Hepatocyte (in vitro differentiated cells): Measurements from ENCODE around the gene DNM3. TPM values are rescaled to one million over a fixed set of nuclear protein-coding genes. Genes with fewer than 3 reads are reported as not detected.

Experiments
- DNase-seq: peaks from one replicate; pipeline ENCODE4 v3.0.0-alpha.2; 2016; ENCODE audit warnings: low spot score
- H2AFZ ChIP-seq: fragments of 200-600 bp; sonication (generic); 2 replicates; pipeline ENCODE4 v1.6.0; 2016; ENCODE audit warnings: antibody characterized with exemption, mild to moderate bottlenecking
- H3K27ac ChIP-seq: fragments of 200-600 bp; sonication (generic); 2 replicates; pipeline ENCODE4 v1.5.1; 2016; ENCODE audit warnings: mild to moderate bottlenecking
- H3K27me3 ChIP-seq: fragments of 200-600 bp; sonication (generic); 2 replicates; pipeline ENCODE4 v1.6.1; 2016
- H3K36me3 ChIP-seq: fragments of 200-600 bp; sonication (generic); replicated peaks from 2 replicates; pipeline ENCODE4 v1.5.1; 2016; ENCODE audit warnings: low read depth; ENCODE audit not compliant: insufficient read depth
- H3K4me1 ChIP-seq: fragments of 200-600 bp; sonication (generic); 2 replicates; pipeline ENCODE4 v1.5.1; 2016; ENCODE audit warnings: mild to moderate bottlenecking, moderate library complexity; ENCODE audit not compliant: insufficient read depth
- H3K4me2 ChIP-seq: fragments of 200-600 bp; sonication (generic); 2 replicates; pipeline ENCODE4 v1.6.0; 2016
- H3K4me3 ChIP-seq: fragments of 200-600 bp; sonication (generic); 2 replicates; pipeline ENCODE4 v1.5.1; 2016; ENCODE audit warnings: mild to moderate bottlenecking
- H3K79me2 ChIP-seq: fragments of 200-600 bp; sonication (generic); 2 replicates; pipeline ENCODE4 v1.6.0; 2017; ENCODE audit warnings: mild to moderate bottlenecking
- H3K9me2 ChIP-seq: fragments of 200-600 bp; sonication (generic); replicated peaks from 2 replicates; pipeline ENCODE4 v1.6.0; 2017; ENCODE audit warnings: mild to moderate bottlenecking; ENCODE audit not compliant: insufficient read depth
- H3K9me3 ChIP-seq: fragments of 200-600 bp; sonication (generic); 2 replicates; pipeline ENCODE4 v1.5.1; 2016; ENCODE audit warnings: low read depth, mild to moderate bottlenecking
- H4K20me1 ChIP-seq: fragments of 200-600 bp; sonication (generic); 2 replicates; pipeline ENCODE4 v1.6.0; 2016; ENCODE audit warnings: mild to moderate bottlenecking; ENCODE audit not compliant: insufficient read depth, poor library complexity, severe bottlenecking
- EZH2 ChIP-seq: fragments of 200-600 bp; sonication (generic); IDR thresholded peaks from 2 replicates; pipeline ENCODE4 v1.6.1; 2016; ENCODE audit warnings: antibody characterized with exemption, mild to moderate bottlenecking, borderline replicate concordance
- EZH2phosphoT487 ChIP-seq: fragments of 200-600 bp; sonication (generic); IDR thresholded peaks from one replicate; pipeline ENCODE4 v1.6.1; 2018; ENCODE audit warnings: antibody characterized with exemption, mild to moderate bottlenecking, low read depth, moderate library complexity; ENCODE audit not compliant: unreplicated experiment, severe bottlenecking
- WGBS: methylation state at CpG from one replicate; pipeline ENCODE4 v1.1.6; 2016; ENCODE audit warnings: low lambda C conversion rate; ENCODE audit errors: missing lambda C conversion rate; 5-methylcytosine and 5-hydroxymethylcytosine counted together
- polyA plus RNA-seq: library from polyadenylated mRNA; unstranded; fragments of >200 nt; fragmentation: Nextera tagmentation; extraction: Ambion mirVana; gene quantifications from 2 replicates; pipeline ENCODE4 v1.2.1, GENCODE V29; 2016
- total RNA-seq: library from RNA; depleted of rRNA; stranded (reverse); fragments of >200 nt; gene quantifications from 2 replicates; pipeline ENCODE4 v1.2.3, GENCODE V29; 2014
- TF ChIP-seq, protein P1 (sequence below): fragments of 200-600 bp; sonication (generic); IDR thresholded peaks from 2 replicates; pipeline ENCODE4 v1.5.1; 2016; ENCODE audit warnings: antibody characterized with exemption, mild to moderate bottlenecking; ENCODE audit not compliant: poor library complexity

Gene DNM3
- total and polyA plus RNA-seq, 2 experiments from 2014 or later = 1.5 TPM; not detected in 1

DNA sequence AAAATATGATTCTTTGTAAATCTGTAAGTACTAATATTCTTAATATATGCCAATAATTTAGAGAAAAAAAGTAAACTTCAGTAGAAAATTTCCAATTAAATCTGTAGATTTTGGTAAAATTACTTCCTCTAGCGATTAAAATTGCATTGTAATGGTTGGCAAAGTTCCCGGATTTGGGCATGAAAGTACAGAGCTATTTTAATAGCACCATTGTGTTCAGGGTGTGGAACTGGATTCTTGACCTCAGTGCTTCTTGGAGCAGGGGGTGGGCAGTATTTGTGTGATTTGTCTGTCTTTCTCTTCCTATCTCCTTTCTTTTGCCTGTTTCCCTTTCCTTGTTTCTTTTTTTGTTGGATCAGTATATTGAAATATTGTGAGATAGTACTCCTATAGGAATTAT is 72.1 kb downstream of the DNM3 start:
- TF ChIP-seq, protein P1, sequence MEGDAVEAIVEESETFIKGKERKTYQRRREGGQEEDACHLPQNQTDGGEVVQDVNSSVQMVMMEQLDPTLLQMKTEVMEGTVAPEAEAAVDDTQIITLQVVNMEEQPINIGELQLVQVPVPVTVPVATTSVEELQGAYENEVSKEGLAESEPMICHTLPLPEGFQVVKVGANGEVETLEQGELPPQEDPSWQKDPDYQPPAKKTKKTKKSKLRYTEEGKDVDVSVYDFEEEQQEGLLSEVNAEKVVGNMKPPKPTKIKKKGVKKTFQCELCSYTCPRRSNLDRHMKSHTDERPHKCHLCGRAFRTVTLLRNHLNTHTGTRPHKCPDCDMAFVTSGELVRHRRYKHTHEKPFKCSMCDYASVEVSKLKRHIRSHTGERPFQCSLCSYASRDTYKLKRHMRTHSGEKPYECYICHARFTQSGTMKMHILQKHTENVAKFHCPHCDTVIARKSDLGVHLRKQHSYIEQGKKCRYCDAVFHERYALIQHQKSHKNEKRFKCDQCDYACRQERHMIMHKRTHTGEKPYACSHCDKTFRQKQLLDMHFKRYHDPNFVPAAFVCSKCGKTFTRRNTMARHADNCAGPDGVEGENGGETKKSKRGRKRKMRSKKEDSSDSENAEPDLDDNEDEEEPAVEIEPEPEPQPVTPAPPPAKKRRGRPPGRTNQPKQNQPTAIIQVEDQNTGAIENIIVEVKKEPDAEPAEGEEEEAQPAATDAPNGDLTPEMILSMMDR = no peak
- no peak for TF ChIP-seq EZH2phosphoT487
- TF ChIP-seq EZH2 = no peak
- Histone ChIP-seq H3K27ac (no peak overlapping the region), H3K36me3 (no peaks in the 10 kb centered on the region), H3K27me3 (no peaks in the 10 kb centered on the region), H4K20me1 (no peaks in the 10 kb centered on the region), H2AFZ (no peak overlapping the region), H3K4me2 (no peak overlapping the region), H3K9me2 (no peaks in the 10 kb centered on the region), H3K4me3 (no peak overlapping the region), H3K79me2 (no peaks in the 10 kb centered on the region), H3K9me3 (no peaks in the 10 kb centered on the region), H3K4me1 (no peaks in the 10 kb centered on the region)
- no peak for DNase-seq
- 73% methylated on average over 2 of the region's 2 CpGs for WGBS

- H3K27me3 ChIP-seq = no peaks in the 10 kb centered on the region
- H3K9me3 ChIP-seq = no peaks in the 10 kb centered on the region
- H3K79me2 ChIP-seq = no peaks in the 10 kb centered on the region
- no peaks in the 10 kb centered on the region for H4K20me1 ChIP-seq
- no peaks in the 10 kb centered on the region for H3K9me2 ChIP-seq
- H3K27ac ChIP-seq = no peak overlapping the region
- no peak overlapping the region for H3K4me2 ChIP-seq
- H3K36me3 ChIP-seq = no peaks in the 10 kb centered on the region
- H2AFZ ChIP-seq = no peak overlapping the region
- no peak overlapping the region for H3K4me3 ChIP-seq
- 31% methylated on average over 3 of the region's 3 CpGs for WGBS
- no peak for TF ChIP-seq EZH2phosphoT487
- no peak for TF ChIP-seq EZH2
- TF ChIP-seq, protein P1 = no peak
- H3K4me1 ChIP-seq = no peaks in the 10 kb centered on the region
- DNase-seq = no peak
Observed at GRCh38 chr1:171916315-171916771, 75.0 kb downstream of the DNM3 start.

DNA sequence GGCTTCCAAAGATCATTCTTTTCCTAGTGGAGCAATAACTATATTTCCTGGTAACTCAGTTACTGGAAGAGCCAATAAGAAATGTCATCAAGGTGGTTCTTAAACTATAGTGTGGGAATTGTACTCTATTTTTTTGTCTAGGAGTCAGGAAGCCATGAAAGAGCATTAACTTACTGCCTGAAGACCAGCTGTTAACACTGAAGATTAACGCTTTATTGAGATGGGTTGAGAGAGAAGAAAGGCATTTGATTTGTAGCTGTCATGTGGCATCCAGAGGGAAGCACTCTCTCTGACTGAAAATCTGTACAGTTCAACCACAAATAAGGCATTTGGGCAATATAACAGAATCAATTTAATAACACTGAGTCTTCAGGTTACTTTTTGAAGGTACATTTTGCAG is 76.0 kb downstream of the DNM3 start:
- Histone ChIP-seq H3K79me2 (no peaks in the 10 kb centered on the region), H3K9me2 (no peaks in the 10 kb centered on the region), H3K9me3 (no peaks in the 10 kb centered on the region), H2AFZ (no peak overlapping the region), H3K4me1 (no peaks in the 10 kb centered on the region), H3K27me3 (no peaks in the 10 kb centered on the region), H3K4me3 (no peak overlapping the region), H3K36me3 (no peaks in the 10 kb centered on the region), H3K4me2 (no peak overlapping the region), H4K20me1 (no peaks in the 10 kb centered on the region), H3K27ac (no peak overlapping the region)
- TF ChIP-seq, protein P1 = no peak
- no peak for TF ChIP-seq EZH2phosphoT487
- TF ChIP-seq EZH2 = no peak
- whole genome bisulfite sequencing = 70% methylated on average over 1 of the region's 1 CpG
- DNase-seq = no peak
